Panc1 (cell line): ENCODE measurements around the gene BICRA. TPM values are rescaled to one million over a fixed set of nuclear protein-coding genes. Genes with fewer than 3 reads are reported as not detected.

Experiments
- ATAC-seq: fragments of 200-7000 bp; cut with Tn5 transposase; 2 replicates; pipeline ENCODE4 v1.9.1; 2020; ENCODE audit warnings: mild to moderate bottlenecking, moderate library complexity
- BruUV-seq: library from RNA; stranded (reverse); fragments of 400-500 nt; replicated peaks from 2 replicates; lab custom pipeline; 2021; lab: Mats Ljungman, UMichigan
- CTCF ChIA-PET: fragments of 300-600 bp; sonication (Branson Sonifier 250); formaldehyde crosslinking; loops from one replicate; lab custom pipeline; 2022; ENCODE audit warnings: antibody characterized with exemption; lab: Charles Lee
- POLR2A ChIA-PET: fragments of 300-600 bp; sonication (Branson Sonifier 250); formaldehyde crosslinking; loops from one replicate; lab custom pipeline; 2022; ENCODE audit warnings: antibody characterized with exemption; lab: Charles Lee
- DNase-seq: peaks from one replicate; pipeline ENCODE4 v3.0.0-alpha.2; 2010; ENCODE audit warnings: low read depth, low spot score
- H3K27ac ChIP-seq: 2 replicates; pipeline ENCODE4 v1.5.1; 2011; ENCODE audit warnings: mild to moderate bottlenecking, low read length, inconsistent platforms
- H3K27me3 ChIP-seq: fragments of 200-500 bp; sonication (Bioruptor generic); 2 replicates; pipeline ENCODE4 v1.6.0; 2014; ENCODE audit warnings: low read length, inconsistent platforms; ENCODE audit not compliant: control insufficient read depth, insufficient read depth
- H3K36me3 ChIP-seq: fragments of 200-500 bp; sonication (Bioruptor generic); 2 replicates; pipeline ENCODE4 v1.5.1; 2014; ENCODE audit warnings: inconsistent platforms, mild to moderate bottlenecking, low read length, moderate library complexity; ENCODE audit not compliant: control insufficient read depth, insufficient read depth
- H3K4me1 ChIP-seq: 2 replicates; pipeline ENCODE4 v1.5.1; 2011; ENCODE audit warnings: inconsistent platforms, mild to moderate bottlenecking, low read length, moderate library complexity; ENCODE audit not compliant: control insufficient read depth, insufficient read depth
- H3K4me3 ChIP-seq, 2 experiments: 2 replicates each; pipeline ENCODE4 v1.5.1; 2011 to 2012; ENCODE audit warnings: low read depth in 2 of 2, low read length in 2 of 2, mild to moderate bottlenecking in 2 of 2, inconsistent platforms in 1 of 2, moderate library complexity in 1 of 2
- H3K9me3 ChIP-seq: fragments of 200-500 bp; sonication (Bioruptor generic); 2 replicates; pipeline ENCODE4 v1.5.1; 2014; ENCODE audit warnings: low read depth, mild to moderate bottlenecking, inconsistent platforms, low read length, moderate library complexity; ENCODE audit not compliant: control insufficient read depth, insufficient read depth
- POLR2AphosphoS5 ChIP-seq: IDR thresholded peaks from 2 replicates; pipeline ENCODE4 v1.6.1; 2012; ENCODE audit warnings: mild to moderate bottlenecking, low read depth, low read length, moderate library complexity
- SIN3A ChIP-seq: IDR thresholded peaks from 2 replicates; pipeline ENCODE4 v1.6.1; 2012; ENCODE audit warnings: low read depth, mild to moderate bottlenecking, low read length, moderate library complexity, borderline replicate concordance; ENCODE audit not compliant: insufficient read depth
- TCF7L2 ChIP-seq: IDR thresholded peaks from 2 replicates; pipeline ENCODE4 v1.6.1; 2011; ENCODE audit warnings: mild to moderate bottlenecking, low read depth, low read length, inconsistent platforms
- in situ Hi-C: cut with HindIII; loops from 2 replicates; pipeline ENCODE4 v1.10.0; 2016; ENCODE audit warnings: low sequenced_read_pairs, low pct_unique_long_range_greater_than_20kb
- intact Hi-C: fragments of 100-400 bp; cut with micrococcal nuclease; formaldehyde crosslinking; loops from one replicate; pipeline ENCODE4 v1.10.0; 2022; ENCODE audit not compliant: unreplicated experiment
- total RNA-seq: library from RNA; stranded (reverse); gene quantifications from one replicate; pipeline ENCODE4 v1.2.1, GENCODE V29; 2021; ENCODE audit not compliant: unreplicated experiment
- TF ChIP-seq, protein P1 (sequence below), 2 experiments: IDR thresholded peaks; 2 replicates each; pipeline ENCODE4 v1.6.1; 2011 to 2012; ENCODE audit warnings: low read depth in 2 of 2, control low read depth in 1 of 2, low read length in 1 of 2, mild to moderate bottlenecking in 1 of 2, moderate library complexity in 1 of 2; ENCODE audit not compliant: insufficient read depth in 1 of 2
- TF ChIP-seq, protein P2 (sequence below): fragments of 450-650 bp; IDR thresholded peaks from 2 replicates; pipeline ENCODE4 v1.5.1; 2017; ENCODE audit warnings: mild to moderate bottlenecking

The BICRA gene
- total RNA-seq, 1 experiment from 2014 or later = 13.7 TPM

DNA sequence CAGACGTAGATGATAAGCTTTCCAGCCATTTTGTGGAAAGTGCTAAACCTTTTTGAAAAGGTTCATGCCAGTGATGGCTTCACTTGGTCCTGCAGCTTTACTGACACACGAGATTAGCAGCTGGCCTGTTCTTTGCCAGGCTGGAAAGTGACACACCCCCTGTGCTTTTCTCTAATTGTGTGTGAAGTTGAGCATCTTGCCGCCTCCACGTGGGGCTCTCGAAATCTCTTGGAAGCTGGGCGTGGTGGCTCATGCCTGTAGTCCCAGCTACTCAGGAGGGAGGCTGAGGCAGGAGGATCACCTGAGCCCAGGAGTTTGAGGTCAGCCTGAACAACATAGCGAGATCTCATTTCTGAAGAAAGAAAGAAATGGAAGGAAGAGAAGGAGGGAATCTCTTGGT is 79.0 kb downstream of the BICRA start:
- DNase-seq (no peak), ATAC-seq (no peak)
- Histone ChIP-seq H3K4me1 (no peaks in the 10 kb centered on the region), H3K27me3 (no peaks in the 10 kb centered on the region), H3K36me3 (no peaks in the 10 kb centered on the region), H3K4me3 (no peak overlapping the region), H3K9me3 (no peaks in the 10 kb centered on the region), H3K27ac (no peak overlapping the region)
- BruUV-seq = no TSS peak
- TF ChIP-seq TCF7L2 (no peak), SIN3A (no peak)
- TF ChIP-seq, protein P1, sequence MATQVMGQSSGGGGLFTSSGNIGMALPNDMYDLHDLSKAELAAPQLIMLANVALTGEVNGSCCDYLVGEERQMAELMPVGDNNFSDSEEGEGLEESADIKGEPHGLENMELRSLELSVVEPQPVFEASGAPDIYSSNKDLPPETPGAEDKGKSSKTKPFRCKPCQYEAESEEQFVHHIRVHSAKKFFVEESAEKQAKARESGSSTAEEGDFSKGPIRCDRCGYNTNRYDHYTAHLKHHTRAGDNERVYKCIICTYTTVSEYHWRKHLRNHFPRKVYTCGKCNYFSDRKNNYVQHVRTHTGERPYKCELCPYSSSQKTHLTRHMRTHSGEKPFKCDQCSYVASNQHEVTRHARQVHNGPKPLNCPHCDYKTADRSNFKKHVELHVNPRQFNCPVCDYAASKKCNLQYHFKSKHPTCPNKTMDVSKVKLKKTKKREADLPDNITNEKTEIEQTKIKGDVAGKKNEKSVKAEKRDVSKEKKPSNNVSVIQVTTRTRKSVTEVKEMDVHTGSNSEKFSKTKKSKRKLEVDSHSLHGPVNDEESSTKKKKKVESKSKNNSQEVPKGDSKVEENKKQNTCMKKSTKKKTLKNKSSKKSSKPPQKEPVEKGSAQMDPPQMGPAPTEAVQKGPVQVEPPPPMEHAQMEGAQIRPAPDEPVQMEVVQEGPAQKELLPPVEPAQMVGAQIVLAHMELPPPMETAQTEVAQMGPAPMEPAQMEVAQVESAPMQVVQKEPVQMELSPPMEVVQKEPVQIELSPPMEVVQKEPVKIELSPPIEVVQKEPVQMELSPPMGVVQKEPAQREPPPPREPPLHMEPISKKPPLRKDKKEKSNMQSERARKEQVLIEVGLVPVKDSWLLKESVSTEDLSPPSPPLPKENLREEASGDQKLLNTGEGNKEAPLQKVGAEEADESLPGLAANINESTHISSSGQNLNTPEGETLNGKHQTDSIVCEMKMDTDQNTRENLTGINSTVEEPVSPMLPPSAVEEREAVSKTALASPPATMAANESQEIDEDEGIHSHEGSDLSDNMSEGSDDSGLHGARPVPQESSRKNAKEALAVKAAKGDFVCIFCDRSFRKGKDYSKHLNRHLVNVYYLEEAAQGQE (IDR thresholded peaks at IDR 0.05; ENCODE audit: insufficient read depth in 1 of 2, low read depth in 2 of 2, low read length in 1 of 2) = no peak
- TF ChIP-seq, protein P2, sequence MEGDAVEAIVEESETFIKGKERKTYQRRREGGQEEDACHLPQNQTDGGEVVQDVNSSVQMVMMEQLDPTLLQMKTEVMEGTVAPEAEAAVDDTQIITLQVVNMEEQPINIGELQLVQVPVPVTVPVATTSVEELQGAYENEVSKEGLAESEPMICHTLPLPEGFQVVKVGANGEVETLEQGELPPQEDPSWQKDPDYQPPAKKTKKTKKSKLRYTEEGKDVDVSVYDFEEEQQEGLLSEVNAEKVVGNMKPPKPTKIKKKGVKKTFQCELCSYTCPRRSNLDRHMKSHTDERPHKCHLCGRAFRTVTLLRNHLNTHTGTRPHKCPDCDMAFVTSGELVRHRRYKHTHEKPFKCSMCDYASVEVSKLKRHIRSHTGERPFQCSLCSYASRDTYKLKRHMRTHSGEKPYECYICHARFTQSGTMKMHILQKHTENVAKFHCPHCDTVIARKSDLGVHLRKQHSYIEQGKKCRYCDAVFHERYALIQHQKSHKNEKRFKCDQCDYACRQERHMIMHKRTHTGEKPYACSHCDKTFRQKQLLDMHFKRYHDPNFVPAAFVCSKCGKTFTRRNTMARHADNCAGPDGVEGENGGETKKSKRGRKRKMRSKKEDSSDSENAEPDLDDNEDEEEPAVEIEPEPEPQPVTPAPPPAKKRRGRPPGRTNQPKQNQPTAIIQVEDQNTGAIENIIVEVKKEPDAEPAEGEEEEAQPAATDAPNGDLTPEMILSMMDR = no peak
- intact Hi-C loops (no loop called here), in situ Hi-C loops (no loop called here)
- POLR2A ChIA-PET = no interaction called here
- CTCF ChIA-PET = no interaction called here

DNA sequence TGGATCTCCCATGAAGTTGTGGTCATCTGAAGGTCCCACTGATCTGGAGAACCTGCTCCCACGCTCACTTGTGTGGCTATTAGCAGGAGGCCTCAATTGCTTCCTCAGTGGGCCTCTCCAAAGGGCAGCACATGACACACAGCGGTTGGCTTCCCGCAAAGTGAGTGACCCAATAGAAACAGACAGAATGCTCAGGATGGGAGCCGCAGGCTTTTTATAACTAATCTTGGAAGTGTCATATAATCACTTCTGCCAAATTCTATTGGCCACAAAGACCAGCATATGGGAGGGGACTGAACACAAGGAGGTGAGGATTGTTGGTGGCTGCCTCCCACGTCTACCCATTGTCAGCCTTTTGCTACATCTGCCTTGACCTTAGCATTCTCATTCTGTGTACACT is 82.2 kb downstream of the BICRA start:
- BruUV-seq = no TSS peak
- Histone ChIP-seq H3K4me1 (no peaks in the 10 kb centered on the region), H3K27ac (no peak overlapping the region), H3K27me3 (no peaks in the 10 kb centered on the region), H3K36me3 (no peaks in the 10 kb centered on the region), H3K4me3 (no peak overlapping the region), H3K9me3 (no peaks in the 10 kb centered on the region)
- TF ChIP-seq POLR2AphosphoS5 (no peak), TCF7L2 (no peak), SIN3A (no peak)
- TF ChIP-seq, protein P2 = no peak
- TF ChIP-seq, protein P1 (IDR thresholded peaks at IDR 0.05; ENCODE audit: insufficient read depth in 1 of 2, low read depth in 2 of 2, low read length in 1 of 2) = no peak
- DNase-seq (no peak), ATAC-seq (no peak)
- intact Hi-C loops (no loop called here), in situ Hi-C loops (no loop called here)
- CTCF ChIA-PET = no interaction called here
- POLR2A ChIA-PET = no interaction called here
